GM23338 (cell line): ENCODE data around the gene NFIA. TPM values are rescaled to one million over a fixed set of nuclear protein-coding genes. Genes with fewer than 3 reads are reported as not detected.

ENCODE experiments used
- ATAC-seq: fragments of 200-7000 bp; cut with Tn5 transposase; 3 replicates; pipeline ENCODE4 v1.9.1; 2020
- DNase-seq: peaks from one replicate; pipeline ENCODE4 v3.0.0-alpha.2; 2015; ENCODE audit warnings: low spot score
- H2AFZ ChIP-seq: fragments of 200-600 bp; sonication (generic); 2 replicates; pipeline ENCODE4 v1.8.0; 2016; ENCODE audit warnings: antibody characterized with exemption, mild to moderate bottlenecking, moderate library complexity
- H3F3A ChIP-seq: fragments of 200-600 bp; sonication (generic); replicated peaks from 2 replicates; pipeline ENCODE4 v1.8.0; 2017; ENCODE audit warnings: antibody characterized with exemption, mixed run types, low read depth
- H3K27ac ChIP-seq: fragments of 200-600 bp; sonication (generic); 2 replicates; pipeline ENCODE4 v1.6.1; 2016; ENCODE audit warnings: low read depth
- H3K27me3 ChIP-seq: fragments of 200-600 bp; sonication (generic); 2 replicates; pipeline ENCODE4 v1.8.0; 2016; ENCODE audit warnings: mild to moderate bottlenecking, mixed run types, moderate library complexity; ENCODE audit not compliant: insufficient read depth
- H3K36me3 ChIP-seq: fragments of 200-600 bp; sonication (generic); 2 replicates; pipeline ENCODE4 v1.8.0; 2016; ENCODE audit warnings: mild to moderate bottlenecking; ENCODE audit not compliant: insufficient read depth
- H3K4me1 ChIP-seq: fragments of 200-600 bp; sonication (generic); 2 replicates; pipeline ENCODE4 v1.8.0; 2016; ENCODE audit warnings: mild to moderate bottlenecking, moderate library complexity; ENCODE audit not compliant: insufficient read depth
- H3K4me2 ChIP-seq: fragments of 200-600 bp; sonication (generic); 2 replicates; pipeline ENCODE4 v1.7.1; 2017; ENCODE audit warnings: mixed run types
- H3K4me3 ChIP-seq: fragments of 200-600 bp; sonication (generic); 2 replicates; pipeline ENCODE4 v1.6.1; 2016; ENCODE audit warnings: mixed run types
- H3K79me2 ChIP-seq: fragments of 200-600 bp; sonication (generic); replicated peaks from 2 replicates; pipeline ENCODE4 v1.8.0; 2017; ENCODE audit warnings: mild to moderate bottlenecking; ENCODE audit not compliant: insufficient read depth
- H3K9me2 ChIP-seq: fragments of 200-600 bp; sonication (generic); 2 replicates; pipeline ENCODE4 v1.8.0; 2017; ENCODE audit not compliant: insufficient read depth
- H4K20me1 ChIP-seq: fragments of 200-600 bp; sonication (generic); replicated peaks from 2 replicates; pipeline ENCODE4 v1.8.0; 2017; ENCODE audit warnings: mild to moderate bottlenecking; ENCODE audit not compliant: insufficient read depth
- H3K27ac Mint-ChIP-seq: 2 replicates; pipeline ENCODE4 v1.8.0; 2020; ENCODE audit warnings: inconsistent platforms, mild to moderate bottlenecking, moderate library complexity, mixed read lengths
- H3K27me3 Mint-ChIP-seq: 3 replicates; pipeline ENCODE4 v1.8.0; 2022; ENCODE audit warnings: low read depth, mild to moderate bottlenecking, moderate library complexity, mixed read lengths, inconsistent platforms; ENCODE audit not compliant: insufficient read depth, poor library complexity
- H3K36me3 Mint-ChIP-seq: 3 replicates; pipeline ENCODE4 v1.8.0; 2021; ENCODE audit warnings: low read depth, mild to moderate bottlenecking, inconsistent platforms, moderate library complexity, mixed read lengths
- H3K4me1 Mint-ChIP-seq: 3 replicates; pipeline ENCODE4 v1.8.0; 2020; ENCODE audit warnings: mild to moderate bottlenecking, inconsistent platforms, mixed read lengths
- H3K4me3 Mint-ChIP-seq: 3 replicates; pipeline ENCODE4 v1.8.0; 2021; ENCODE audit warnings: moderate library complexity, mild to moderate bottlenecking, inconsistent platforms, mixed read lengths
- H3K9me3 Mint-ChIP-seq: 3 replicates; pipeline ENCODE4 v1.8.0; 2020; ENCODE audit warnings: moderate library complexity, mild to moderate bottlenecking, inconsistent platforms, mixed read lengths
- CREB1 ChIP-seq: fragments of 250-450 bp; sonication (Bioruptor Pico); IDR thresholded peaks from 2 replicates; pipeline ENCODE4 v1.5.0; 2020; ENCODE audit warnings: low read depth, mild to moderate bottlenecking, moderate library complexity
- ETS1 ChIP-seq: IDR thresholded peaks from 2 replicates; pipeline ENCODE4 v1.6.1; 2016; ENCODE audit warnings: antibody characterized with exemption
- EZH2 ChIP-seq: fragments of 200-600 bp; sonication (generic); IDR thresholded peaks from one replicate; pipeline ENCODE4 v1.8.0; 2017; ENCODE audit warnings: antibody characterized with exemption, mild to moderate bottlenecking, low read depth; ENCODE audit not compliant: unreplicated experiment
- EZH2phosphoT487 ChIP-seq: fragments of 200-600 bp; sonication (generic); IDR thresholded peaks from one replicate; pipeline ENCODE4 v1.8.1; 2018; ENCODE audit warnings: antibody characterized with exemption; ENCODE audit not compliant: unreplicated experiment
- JUNB ChIP-seq: IDR thresholded peaks from one replicate; pipeline ENCODE4 v1.6.1; 2016; ENCODE audit warnings: antibody characterized with exemption; ENCODE audit not compliant: unreplicated experiment
- NANOG ChIP-seq: IDR thresholded peaks from 2 replicates; pipeline ENCODE4 v1.6.1; 2016; ENCODE audit warnings: antibody characterized with exemption, borderline replicate concordance
- POLR2AphosphoS5 ChIP-seq: IDR thresholded peaks from 2 replicates; pipeline ENCODE4 v1.6.1; 2016; ENCODE audit warnings: antibody characterized with exemption, low read depth
- REST ChIP-seq: IDR thresholded peaks from one replicate; pipeline ENCODE4 v1.6.1; 2018; ENCODE audit warnings: antibody characterized with exemption; ENCODE audit not compliant: unreplicated experiment
- STAT1 ChIP-seq: IDR thresholded peaks from one replicate; pipeline ENCODE4 v1.6.1; 2016; ENCODE audit warnings: antibody characterized with exemption; ENCODE audit not compliant: unreplicated experiment
- ZNF114 ChIP-seq: fragments of 250-450 bp; sonication (Bioruptor Pico); IDR thresholded peaks from 2 replicates; pipeline ENCODE4 v1.5.0; 2020; ENCODE audit warnings: mild to moderate bottlenecking, moderate library complexity
- ZNF331 ChIP-seq: fragments of 250-450 bp; sonication (Bioruptor Pico); IDR thresholded peaks from 2 replicates; pipeline ENCODE4 v1.5.0; 2020; ENCODE audit warnings: low read depth, mild to moderate bottlenecking, moderate library complexity
- polyA plus RNA-seq: library from polyadenylated mRNA; unstranded; fragments of >200 nt; fragmentation: Nextera tagmentation; extraction: Ambion mirVana; gene quantifications from 2 replicates; pipeline ENCODE4 v1.2.1, GENCODE V29; 2016
- total RNA-seq: library from RNA; depleted of rRNA; stranded (reverse); fragments of >200 nt; shearing (Covaris generic); gene quantifications from 2 replicates; pipeline ENCODE4 v1.2.3, GENCODE V29; 2014
- TF ChIP-seq, protein P1 (sequence below): fragments of 250-450 bp; sonication (Bioruptor Pico); IDR thresholded peaks from 2 replicates; pipeline ENCODE4 v1.5.0; 2020; ENCODE audit warnings: mild to moderate bottlenecking, moderate library complexity
- TF ChIP-seq, protein P2 (sequence below), 2 experiments: fragments of 200-600 bp in 1 of 2; sonication (generic) in 1 of 2; conservative IDR thresholded peaks; 2 replicates each; pipeline versions ENCODE4 v1.5.1 to v1.6.1; 2016 to 2017; ENCODE audit warnings: antibody characterized with exemption in 2 of 2, low read depth in 2 of 2, mild to moderate bottlenecking in 2 of 2, moderate library complexity in 1 of 2

Gene NFIA
- total and polyA plus RNA-seq, 2 experiments from 2014 or later, result 0.97 to 2.3 TPM

DNA sequence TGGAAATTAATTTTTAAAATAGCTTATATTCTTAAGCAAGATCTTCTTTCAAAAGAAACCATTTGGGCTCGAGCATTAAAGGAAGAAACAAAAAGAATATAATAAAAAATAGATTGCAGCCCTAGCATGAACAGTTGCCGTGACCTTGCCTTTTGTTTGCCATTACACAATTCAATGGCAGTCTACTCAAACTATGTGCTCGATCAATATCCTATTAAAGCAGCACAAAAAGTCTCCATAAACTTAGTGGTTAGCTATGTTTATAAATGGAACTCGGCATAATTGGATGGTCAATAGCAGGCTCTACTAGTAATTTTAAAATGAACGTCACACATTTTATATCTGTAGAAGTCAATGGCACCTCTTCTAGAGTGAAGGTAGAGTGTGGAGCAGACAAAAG, 256.5 kb downstream of the NFIA start:
- H3K4me3 Mint-ChIP-seq, result no peak overlapping the region
- Histone ChIP-seq H3K27me3 (no peaks in the 10 kb centered on the region), H3K27ac (0 out of 2 replicates have a peak overlapping the region, but pooled peaks have one; percentile 46), H3K36me3 (no peaks in the 10 kb centered on the region), H3K4me1 (peaks cover 23% of the 10 kb centered on the region), H3K9me2 (no peaks in the 10 kb centered on the region), H3K79me2 (no peaks in the 10 kb centered on the region), H3K4me3 (no peak overlapping the region), H2AFZ (no peak overlapping the region), H3K4me2 (no peak overlapping the region), H4K20me1 (no peaks in the 10 kb centered on the region), H3F3A (no peaks in the 10 kb centered on the region)
- ATAC-seq (no peak), DNase-seq (no peak)
- H3K4me1 Mint-ChIP-seq, result peaks cover 31% of the 10 kb centered on the region
- H3K9me3 Mint-ChIP-seq, result no peaks in the 10 kb centered on the region
- no peak overlapping the region for H3K27ac Mint-ChIP-seq
- TF ChIP-seq ZNF331 (CRISPR knock-in tag), result no peak
- TF ChIP-seq, protein P1, sequence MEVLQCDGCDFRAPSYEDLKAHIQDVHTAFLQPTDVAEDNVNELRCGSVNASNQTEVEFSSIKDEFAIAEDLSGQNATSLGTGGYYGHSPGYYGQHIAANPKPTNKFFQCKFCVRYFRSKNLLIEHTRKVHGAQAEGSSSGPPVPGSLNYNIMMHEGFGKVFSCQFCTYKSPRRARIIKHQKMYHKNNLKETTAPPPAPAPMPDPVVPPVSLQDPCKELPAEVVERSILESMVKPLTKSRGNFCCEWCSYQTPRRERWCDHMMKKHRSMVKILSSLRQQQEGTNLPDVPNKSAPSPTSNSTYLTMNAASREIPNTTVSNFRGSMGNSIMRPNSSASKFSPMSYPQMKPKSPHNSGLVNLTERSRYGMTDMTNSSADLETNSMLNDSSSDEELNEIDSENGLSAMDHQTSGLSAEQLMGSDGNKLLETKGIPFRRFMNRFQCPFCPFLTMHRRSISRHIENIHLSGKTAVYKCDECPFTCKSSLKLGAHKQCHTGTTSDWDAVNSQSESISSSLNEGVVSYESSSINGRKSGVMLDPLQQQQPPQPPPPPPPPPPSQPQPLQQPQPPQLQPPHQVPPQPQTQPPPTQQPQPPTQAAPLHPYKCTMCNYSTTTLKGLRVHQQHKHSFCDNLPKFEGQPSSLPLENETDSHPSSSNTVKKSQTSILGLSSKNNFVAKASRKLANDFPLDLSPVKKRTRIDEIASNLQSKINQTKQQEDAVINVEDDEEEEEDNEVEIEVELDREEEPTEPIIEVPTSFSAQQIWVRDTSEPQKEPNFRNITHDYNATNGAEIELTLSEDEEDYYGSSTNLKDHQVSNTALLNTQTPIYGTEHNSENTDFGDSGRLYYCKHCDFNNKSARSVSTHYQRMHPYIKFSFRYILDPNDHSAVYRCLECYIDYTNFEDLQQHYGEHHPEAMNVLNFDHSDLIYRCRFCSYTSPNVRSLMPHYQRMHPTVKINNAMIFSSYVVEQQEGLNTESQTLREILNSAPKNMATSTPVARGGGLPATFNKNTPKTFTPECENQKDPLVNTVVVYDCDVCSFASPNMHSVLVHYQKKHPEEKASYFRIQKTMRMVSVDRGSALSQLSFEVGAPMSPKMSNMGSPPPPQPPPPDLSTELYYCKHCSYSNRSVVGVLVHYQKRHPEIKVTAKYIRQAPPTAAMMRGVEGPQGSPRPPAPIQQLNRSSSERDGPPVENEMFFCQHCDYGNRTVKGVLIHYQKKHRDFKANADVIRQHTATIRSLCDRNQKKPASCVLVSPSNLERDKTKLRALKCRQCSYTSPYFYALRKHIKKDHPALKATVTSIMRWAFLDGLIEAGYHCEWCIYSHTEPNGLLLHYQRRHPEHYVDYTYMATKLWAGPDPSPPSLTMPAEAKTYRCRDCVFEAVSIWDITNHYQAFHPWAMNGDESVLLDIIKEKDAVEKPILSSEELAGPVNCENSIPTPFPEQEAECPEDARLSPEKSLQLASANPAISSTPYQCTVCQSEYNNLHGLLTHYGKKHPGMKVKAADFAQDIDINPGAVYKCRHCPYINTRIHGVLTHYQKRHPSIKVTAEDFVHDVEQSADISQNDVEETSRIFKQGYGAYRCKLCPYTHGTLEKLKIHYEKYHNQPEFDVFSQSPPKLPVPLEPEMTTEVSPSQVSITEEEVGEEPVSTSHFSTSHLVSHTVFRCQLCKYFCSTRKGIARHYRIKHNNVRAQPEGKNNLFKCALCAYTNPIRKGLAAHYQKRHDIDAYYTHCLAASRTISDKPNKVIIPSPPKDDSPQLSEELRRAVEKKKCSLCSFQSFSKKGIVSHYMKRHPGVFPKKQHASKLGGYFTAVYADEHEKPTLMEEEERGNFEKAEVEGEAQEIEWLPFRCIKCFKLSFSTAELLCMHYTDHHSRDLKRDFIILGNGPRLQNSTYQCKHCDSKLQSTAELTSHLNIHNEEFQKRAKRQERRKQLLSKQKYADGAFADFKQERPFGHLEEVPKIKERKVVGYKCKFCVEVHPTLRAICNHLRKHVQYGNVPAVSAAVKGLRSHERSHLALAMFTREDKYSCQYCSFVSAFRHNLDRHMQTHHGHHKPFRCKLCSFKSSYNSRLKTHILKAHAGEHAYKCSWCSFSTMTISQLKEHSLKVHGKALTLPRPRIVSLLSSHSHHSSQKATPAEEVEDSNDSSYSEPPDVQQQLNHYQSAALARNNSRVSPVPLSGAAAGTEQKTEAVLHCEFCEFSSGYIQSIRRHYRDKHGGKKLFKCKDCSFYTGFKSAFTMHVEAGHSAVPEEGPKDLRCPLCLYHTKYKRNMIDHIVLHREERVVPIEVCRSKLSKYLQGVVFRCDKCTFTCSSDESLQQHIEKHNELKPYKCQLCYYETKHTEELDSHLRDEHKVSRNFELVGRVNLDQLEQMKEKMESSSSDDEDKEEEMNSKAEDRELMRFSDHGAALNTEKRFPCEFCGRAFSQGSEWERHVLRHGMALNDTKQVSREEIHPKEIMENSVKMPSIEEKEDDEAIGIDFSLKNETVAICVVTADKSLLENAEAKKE (CRISPR knock-in tag), result no peak
- TF ChIP-seq POLR2AphosphoS5, result no peak
- no peak for TF ChIP-seq REST
- TF ChIP-seq, protein P2, sequence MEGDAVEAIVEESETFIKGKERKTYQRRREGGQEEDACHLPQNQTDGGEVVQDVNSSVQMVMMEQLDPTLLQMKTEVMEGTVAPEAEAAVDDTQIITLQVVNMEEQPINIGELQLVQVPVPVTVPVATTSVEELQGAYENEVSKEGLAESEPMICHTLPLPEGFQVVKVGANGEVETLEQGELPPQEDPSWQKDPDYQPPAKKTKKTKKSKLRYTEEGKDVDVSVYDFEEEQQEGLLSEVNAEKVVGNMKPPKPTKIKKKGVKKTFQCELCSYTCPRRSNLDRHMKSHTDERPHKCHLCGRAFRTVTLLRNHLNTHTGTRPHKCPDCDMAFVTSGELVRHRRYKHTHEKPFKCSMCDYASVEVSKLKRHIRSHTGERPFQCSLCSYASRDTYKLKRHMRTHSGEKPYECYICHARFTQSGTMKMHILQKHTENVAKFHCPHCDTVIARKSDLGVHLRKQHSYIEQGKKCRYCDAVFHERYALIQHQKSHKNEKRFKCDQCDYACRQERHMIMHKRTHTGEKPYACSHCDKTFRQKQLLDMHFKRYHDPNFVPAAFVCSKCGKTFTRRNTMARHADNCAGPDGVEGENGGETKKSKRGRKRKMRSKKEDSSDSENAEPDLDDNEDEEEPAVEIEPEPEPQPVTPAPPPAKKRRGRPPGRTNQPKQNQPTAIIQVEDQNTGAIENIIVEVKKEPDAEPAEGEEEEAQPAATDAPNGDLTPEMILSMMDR (conservative IDR thresholded peaks at IDR 0.05; ENCODE audit: low read depth in 2 of 2), result no peak
- no peak for TF ChIP-seq STAT1
- no peak for TF ChIP-seq NANOG
- TF ChIP-seq JUNB, result no peak
- no peak for TF ChIP-seq CREB1 (CRISPR knock-in tag)
- no peak for TF ChIP-seq ETS1
- no peak for TF ChIP-seq EZH2
- TF ChIP-seq ZNF114 (CRISPR knock-in tag), result no peak
- TF ChIP-seq EZH2phosphoT487, result no peak
- peaks cover 3% of the 10 kb centered on the region for H3K27me3 Mint-ChIP-seq
- H3K36me3 Mint-ChIP-seq, result no peaks in the 10 kb centered on the region
